Measurements from ENCODE around the gene IL4I1. TPM values are rescaled to one million over a fixed set of nuclear protein-coding genes. Genes with fewer than 3 reads are reported as not detected.

Gene IL4I1
- total and polyA plus RNA-seq, 2 experiments from 2014 or later, result 0.66 TPM; not detected in 1

DNA sequence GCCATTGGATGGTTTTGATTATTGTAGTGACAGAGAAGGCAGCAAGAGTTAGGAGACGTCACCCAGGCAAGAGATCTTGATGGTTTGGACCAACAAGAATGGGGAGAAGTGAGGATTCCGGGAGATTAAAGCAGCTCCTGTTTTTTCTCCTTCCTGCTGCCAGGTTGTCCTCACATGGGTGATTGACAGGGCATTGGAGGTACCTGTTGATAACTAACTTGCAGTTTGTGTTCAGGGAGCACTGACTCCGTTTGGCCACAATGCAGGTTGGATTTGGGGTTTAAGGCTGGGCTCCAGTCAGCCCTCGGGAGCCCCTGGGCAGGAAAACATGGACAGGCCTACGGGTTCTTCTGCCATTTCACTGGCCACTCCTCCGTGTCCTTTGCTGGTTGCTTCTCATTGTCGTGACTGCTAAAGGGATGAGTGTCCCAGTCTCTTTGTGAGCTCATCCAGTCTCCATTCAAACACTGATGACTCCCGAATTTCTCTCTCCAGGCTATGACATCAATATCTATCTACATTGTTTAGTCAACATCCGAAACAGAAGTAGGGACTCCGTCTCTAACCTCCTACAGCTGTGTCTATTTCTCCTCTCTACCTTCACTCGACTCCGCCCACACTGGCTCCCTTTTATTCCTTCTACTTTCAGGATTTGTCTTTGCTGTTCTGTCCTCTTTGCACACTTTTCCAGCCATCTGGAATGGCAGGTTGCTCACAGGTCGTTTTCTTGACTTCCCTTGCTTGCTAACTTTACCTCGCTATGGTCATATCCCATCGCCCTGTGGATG is 47.1 kb downstream of the IL4I1 start:
- Histone ChIP-seq H2AFZ (0 out of 2 replicates have a peak overlapping the region, but pooled peaks have one; percentile 84), H3K27ac (peak overlapping the region; percentile 99), H3K36me3 (ENCODE audit: low read depth) (no peaks in the 10 kb centered on the region), H3K4me2 (ENCODE audit: unreplicated experiment) (peak overlapping the region; percentile 86), H4K20me1 (ENCODE audit: insufficient read depth) (no peaks in the 10 kb centered on the region; the same call in 1 of the 2 replicates), H3K9ac (no peak overlapping the region; the same call in 1 of the 2 replicates), H3K9me3 (ENCODE audit: low read depth) (no peaks in the 10 kb centered on the region), H3K79me2 (ENCODE audit: insufficient read depth) (peaks cover 39% of the 10 kb centered on the region), H3F3A (ENCODE audit: insufficient read depth) (peaks cover 32% of the 10 kb centered on the region), H3K27me3 (replicated peaks; ENCODE audit: insufficient read depth) (no peaks in the 10 kb centered on the region), H3K4me3 (peak overlapping the region; percentile 99), H3K4me1 (ENCODE audit: insufficient read depth) (peaks cover 13% of the 10 kb centered on the region), H3K9me2 (ENCODE audit: insufficient read depth) (no peaks in the 10 kb centered on the region)
- in situ Hi-C loops (cut with MboI), result no loop called here
- TF ChIP-seq EZH2 (IDR thresholded peaks at IDR 0.05; ENCODE audit: insufficient read depth, poor library complexity, severe bottlenecking), result no peak
- TF ChIP-seq EZH2phosphoT487 (IDR thresholded peaks at IDR 0.05; ENCODE audit: insufficient read depth, low read depth), result no peak
- no peak for DNase-seq
- WGBS, 2 experiments (ENCODE audit: low coverage in 1 of 2, low lambda C conversion rate in 2 of 2, missing lambda C conversion rate in 2 of 2), result 90 to 93% methylated on average over 15 of the region's 15 CpGs

DNA sequence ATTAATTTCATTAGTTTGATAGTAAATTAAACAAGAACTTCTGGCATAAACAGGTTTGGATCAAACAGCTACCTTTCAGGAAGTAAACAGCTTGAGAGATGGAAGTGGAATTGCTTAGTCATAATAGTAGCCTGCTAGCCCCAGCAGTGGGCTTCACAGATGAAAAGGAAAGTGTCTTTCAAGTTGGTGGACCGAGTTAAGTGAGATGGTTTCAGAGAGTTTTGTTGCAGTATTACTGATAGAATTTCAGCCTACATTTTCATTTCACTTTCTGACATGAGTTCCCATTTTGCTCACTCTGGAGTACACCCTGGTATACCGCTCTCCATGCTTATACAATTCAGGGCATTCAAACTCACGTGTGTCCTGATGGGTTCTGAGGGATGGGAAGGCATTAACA is 47.7 kb downstream of the IL4I1 start:
- DNase-seq, result no peak
- Histone ChIP-seq H3K27me3 (replicated peaks; ENCODE audit: insufficient read depth) (no peaks in the 10 kb centered on the region), H3K79me2 (ENCODE audit: insufficient read depth) (peaks cover 33% of the 10 kb centered on the region), H3K4me3 (no peak overlapping the region), H3K9me3 (ENCODE audit: low read depth) (no peaks in the 10 kb centered on the region), H3K27ac (peak overlapping the region; percentile 52), H4K20me1 (ENCODE audit: insufficient read depth) (no peaks in the 10 kb centered on the region; the same call in 1 of the 2 replicates), H3K9ac (no peak overlapping the region), H3K4me1 (ENCODE audit: insufficient read depth) (peaks cover 13% of the 10 kb centered on the region), H3F3A (ENCODE audit: insufficient read depth) (peaks cover 32% of the 10 kb centered on the region), H2AFZ (no peak overlapping the region), H3K9me2 (ENCODE audit: insufficient read depth) (no peaks in the 10 kb centered on the region), H3K4me2 (ENCODE audit: unreplicated experiment) (peak overlapping the region; percentile 21), H3K36me3 (ENCODE audit: low read depth) (no peaks in the 10 kb centered on the region)
- WGBS, 2 experiments (ENCODE audit: low coverage in 1 of 2, low lambda C conversion rate in 2 of 2, missing lambda C conversion rate in 2 of 2), result 95 to 99% methylated on average over 3 of the region's 3 CpGs
- in situ Hi-C loops (cut with MboI), result no loop called here
- TF ChIP-seq EZH2 (IDR thresholded peaks at IDR 0.05; ENCODE audit: insufficient read depth, poor library complexity, severe bottlenecking) (no peak), EZH2phosphoT487 (IDR thresholded peaks at IDR 0.05; ENCODE audit: insufficient read depth, low read depth) (no peak)

DNA sequence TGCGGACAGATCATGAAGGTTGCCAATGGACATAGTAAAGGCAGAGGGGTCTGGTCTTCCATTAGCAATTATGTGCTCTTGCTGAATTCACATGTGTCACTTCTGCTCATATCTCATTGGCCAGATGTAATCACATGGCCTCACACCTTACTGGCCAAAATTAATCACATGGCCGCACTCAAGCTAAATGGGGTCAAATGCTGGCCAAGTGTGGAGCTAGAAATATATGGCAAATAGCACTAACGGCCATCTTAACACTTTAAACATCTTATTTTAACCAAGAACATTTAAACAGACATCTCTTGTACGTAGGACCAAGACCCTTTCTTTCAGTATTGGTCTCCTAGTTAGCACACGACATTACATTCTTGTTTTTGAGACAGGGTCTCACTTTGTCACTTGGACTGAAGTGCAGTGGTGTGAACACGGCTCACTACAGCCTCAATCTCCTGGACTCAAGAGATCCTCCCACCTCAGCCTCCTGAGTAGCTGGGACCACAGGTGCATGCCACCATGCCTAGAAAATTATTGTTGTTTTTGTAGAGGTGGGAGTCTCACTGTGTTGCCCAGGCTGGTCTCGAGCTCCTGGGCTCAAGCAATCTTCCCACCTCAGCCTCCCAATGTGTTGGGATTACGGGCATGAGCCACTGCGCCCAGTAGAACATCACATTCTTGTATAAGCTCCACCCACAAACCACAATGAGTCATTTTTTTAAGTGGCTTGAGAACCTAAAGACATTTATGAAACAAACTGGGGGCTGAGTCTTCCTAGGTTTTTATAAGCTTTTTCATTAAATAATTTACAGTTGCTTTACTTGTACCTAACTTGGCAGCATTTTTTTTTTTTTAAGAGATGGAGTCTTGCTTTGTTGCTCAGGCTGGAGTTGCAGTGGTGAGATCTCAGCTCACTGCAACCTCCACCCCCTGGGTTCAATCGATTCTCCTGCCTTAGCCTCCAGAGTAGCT is 48.7 kb downstream of the IL4I1 start:
- in situ Hi-C loops (cut with MboI), result no loop called here
- H3K27me3 ChIP-seq (replicated peaks; ENCODE audit: insufficient read depth), result no peaks in the 10 kb centered on the region
- no peak overlapping the region for H2AFZ ChIP-seq
- 0 out of 2 replicates have a peak overlapping the region, but pooled peaks have one; percentile 19 for H3K9ac ChIP-seq
- H3F3A ChIP-seq (ENCODE audit: insufficient read depth), result peaks cover 32% of the 10 kb centered on the region
- H4K20me1 ChIP-seq (ENCODE audit: insufficient read depth), result no peaks in the 10 kb centered on the region; the same call in 1 of the 2 replicates
- no peak overlapping the region for H3K4me3 ChIP-seq
- peaks cover 24% of the 10 kb centered on the region for H3K79me2 ChIP-seq (ENCODE audit: insufficient read depth)
- H3K9me2 ChIP-seq (ENCODE audit: insufficient read depth), result no peaks in the 10 kb centered on the region
- 71 to 80% methylated on average over 10 of the region's 10 CpGs for WGBS, 2 experiments (ENCODE audit: low coverage in 1 of 2, low lambda C conversion rate in 2 of 2, missing lambda C conversion rate in 2 of 2)
- no peaks in the 10 kb centered on the region for H3K9me3 ChIP-seq (ENCODE audit: low read depth)
- peak overlapping the region; percentile 52 for H3K27ac ChIP-seq
- peak; percentile 86 for DNase-seq
- no peaks in the 10 kb centered on the region for H3K36me3 ChIP-seq (ENCODE audit: low read depth)
- peaks cover 13% of the 10 kb centered on the region for H3K4me1 ChIP-seq (ENCODE audit: insufficient read depth)
- H3K4me2 ChIP-seq (ENCODE audit: unreplicated experiment), result peak overlapping the region; percentile 21
- TF ChIP-seq EZH2 (IDR thresholded peaks at IDR 0.05; ENCODE audit: insufficient read depth, poor library complexity, severe bottlenecking), result no peak
- no peak for TF ChIP-seq EZH2phosphoT487 (IDR thresholded peaks at IDR 0.05; ENCODE audit: insufficient read depth, low read depth)

DNA sequence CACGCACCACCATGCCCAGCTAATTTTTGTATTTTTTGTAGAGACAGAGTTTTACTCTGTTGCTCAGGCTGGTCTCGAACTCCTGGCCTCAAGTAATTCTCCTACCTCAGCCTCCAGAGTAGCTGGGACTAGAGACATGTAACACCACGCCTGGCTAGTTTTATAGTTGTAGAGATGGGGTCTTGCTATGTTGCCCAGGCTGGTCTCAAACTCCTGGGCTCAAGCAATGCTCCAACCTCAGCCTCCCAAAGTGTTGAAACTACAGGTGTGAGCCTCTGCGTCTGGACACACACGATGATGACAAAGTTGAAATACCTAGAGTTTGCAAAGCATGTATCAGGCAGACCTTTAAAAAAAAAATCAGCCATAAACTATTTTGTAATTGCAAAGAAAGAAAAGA is 50.3 kb downstream of the IL4I1 start:
- no peak overlapping the region for H3K4me3 ChIP-seq
- no peaks in the 10 kb centered on the region for H3K36me3 ChIP-seq (ENCODE audit: low read depth)
- H3K27ac ChIP-seq, result no peak overlapping the region
- H3F3A ChIP-seq (ENCODE audit: insufficient read depth), result peaks cover 29% of the 10 kb centered on the region
- WGBS, 2 experiments (ENCODE audit: low coverage in 1 of 2, low lambda C conversion rate in 2 of 2, missing lambda C conversion rate in 2 of 2), result 83 to 92% methylated on average over 5 of the region's 5 CpGs
- DNase-seq, result no peak
- H3K9me2 ChIP-seq (ENCODE audit: insufficient read depth), result no peaks in the 10 kb centered on the region
- TF ChIP-seq EZH2phosphoT487 (IDR thresholded peaks at IDR 0.05; ENCODE audit: insufficient read depth, low read depth), result no peak
- TF ChIP-seq EZH2 (IDR thresholded peaks at IDR 0.05; ENCODE audit: insufficient read depth, poor library complexity, severe bottlenecking), result no peak
- peaks cover 10% of the 10 kb centered on the region for H3K79me2 ChIP-seq (ENCODE audit: insufficient read depth)
- H2AFZ ChIP-seq, result no peak overlapping the region
- H3K9me3 ChIP-seq (ENCODE audit: low read depth), result no peaks in the 10 kb centered on the region
- H3K9ac ChIP-seq, result no peak overlapping the region
- no peak overlapping the region for H3K4me2 ChIP-seq (ENCODE audit: unreplicated experiment)
- no peaks in the 10 kb centered on the region for H4K20me1 ChIP-seq (ENCODE audit: insufficient read depth)
- peaks cover 9% of the 10 kb centered on the region for H3K4me1 ChIP-seq (ENCODE audit: insufficient read depth)
- in situ Hi-C loops (cut with MboI), result no loop called here
- H3K27me3 ChIP-seq (replicated peaks; ENCODE audit: insufficient read depth), result no peaks in the 10 kb centered on the region
